Measurements from ENCODE around the gene GPR108.
"Not testable (repeated sequence)": the region's sequence is repeated elsewhere in the genome, so short reads cannot be mapped to it uniquely, and the experiment has no call there.

The GPR108 gene

DNA sequence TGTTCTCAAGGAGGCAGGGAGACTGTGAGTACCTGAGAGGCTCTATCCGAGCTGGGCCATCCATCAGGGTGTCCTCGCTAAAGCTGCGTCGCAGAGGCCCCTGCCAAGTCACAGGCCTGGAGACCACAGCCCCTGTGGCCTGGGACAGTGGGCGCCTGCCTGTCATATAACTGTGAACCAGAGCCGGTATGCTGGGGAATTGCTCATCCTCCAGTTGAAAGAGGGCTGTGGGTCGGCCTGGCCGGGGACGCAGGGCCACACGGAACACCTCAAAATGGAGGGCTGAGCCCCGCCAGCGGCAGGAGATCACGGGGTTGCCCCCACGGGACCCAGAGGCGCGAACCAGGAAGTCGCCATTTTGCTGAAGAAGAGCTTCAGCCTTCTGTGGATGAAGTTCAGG, 23.2 kb upstream of the GPR108 start:
- DNase-seq, result no peak

DNA sequence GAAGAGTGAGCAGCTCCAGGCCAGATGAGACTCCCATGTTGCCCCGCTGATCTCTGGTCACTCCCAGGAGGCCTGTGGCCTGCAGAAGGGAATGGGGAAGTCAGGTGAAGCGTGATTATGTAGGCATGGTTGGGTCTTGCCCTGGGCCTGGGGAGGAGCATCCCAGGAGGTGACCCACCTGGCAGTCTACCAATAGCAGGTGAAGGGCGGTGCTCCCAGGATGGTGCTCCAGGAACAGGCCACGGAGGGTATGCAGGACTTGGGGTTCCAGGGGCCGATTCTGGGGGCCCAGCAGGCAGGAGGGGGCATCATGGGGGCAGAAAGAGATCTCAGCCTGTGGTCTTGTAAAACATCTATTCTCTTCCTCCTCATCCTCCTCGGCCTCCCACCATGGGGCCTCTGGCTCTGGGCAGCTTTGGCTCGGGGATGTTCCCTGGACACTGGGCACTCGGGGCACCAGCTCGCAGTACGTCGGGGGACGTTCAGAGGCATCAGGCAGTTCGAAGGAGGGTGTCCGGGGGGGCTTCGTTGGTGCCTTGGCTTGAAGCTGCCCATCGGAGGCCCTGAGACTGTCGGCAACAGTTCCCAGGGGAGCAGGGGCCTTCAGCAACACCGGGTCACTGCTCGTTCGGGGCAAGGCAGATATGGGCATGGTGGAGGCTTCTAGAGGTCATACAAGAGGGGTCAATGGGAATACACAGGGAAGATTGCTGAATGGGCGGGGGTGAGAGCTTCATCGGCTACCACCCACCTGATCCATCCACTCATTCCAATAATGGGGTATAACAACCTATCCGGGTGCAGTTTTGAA, 17.5 kb upstream of the GPR108 start:
- DNase-seq, result no peak

DNA sequence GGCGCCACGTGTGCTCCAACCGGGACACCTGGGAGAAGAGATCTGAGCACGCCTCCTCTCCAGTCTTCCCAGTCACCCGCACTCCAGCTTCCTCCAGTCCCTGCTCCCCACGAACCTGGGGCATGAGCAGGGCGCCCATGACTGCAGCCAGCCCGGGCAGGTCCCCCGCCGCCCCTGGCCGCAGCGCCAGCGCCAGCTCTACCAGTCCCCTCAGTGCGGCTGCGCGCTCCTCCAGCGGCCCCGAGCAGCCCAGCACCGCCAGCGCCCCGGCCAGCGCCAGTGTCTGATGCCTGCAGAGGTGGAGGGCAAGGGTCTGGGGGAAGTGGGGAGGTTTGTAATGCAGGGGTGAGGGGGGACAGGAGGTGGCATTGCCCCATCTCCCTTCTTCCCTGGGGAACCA, 16.8 kb upstream of the GPR108 start:
- DNase-seq, result no peak

DNA sequence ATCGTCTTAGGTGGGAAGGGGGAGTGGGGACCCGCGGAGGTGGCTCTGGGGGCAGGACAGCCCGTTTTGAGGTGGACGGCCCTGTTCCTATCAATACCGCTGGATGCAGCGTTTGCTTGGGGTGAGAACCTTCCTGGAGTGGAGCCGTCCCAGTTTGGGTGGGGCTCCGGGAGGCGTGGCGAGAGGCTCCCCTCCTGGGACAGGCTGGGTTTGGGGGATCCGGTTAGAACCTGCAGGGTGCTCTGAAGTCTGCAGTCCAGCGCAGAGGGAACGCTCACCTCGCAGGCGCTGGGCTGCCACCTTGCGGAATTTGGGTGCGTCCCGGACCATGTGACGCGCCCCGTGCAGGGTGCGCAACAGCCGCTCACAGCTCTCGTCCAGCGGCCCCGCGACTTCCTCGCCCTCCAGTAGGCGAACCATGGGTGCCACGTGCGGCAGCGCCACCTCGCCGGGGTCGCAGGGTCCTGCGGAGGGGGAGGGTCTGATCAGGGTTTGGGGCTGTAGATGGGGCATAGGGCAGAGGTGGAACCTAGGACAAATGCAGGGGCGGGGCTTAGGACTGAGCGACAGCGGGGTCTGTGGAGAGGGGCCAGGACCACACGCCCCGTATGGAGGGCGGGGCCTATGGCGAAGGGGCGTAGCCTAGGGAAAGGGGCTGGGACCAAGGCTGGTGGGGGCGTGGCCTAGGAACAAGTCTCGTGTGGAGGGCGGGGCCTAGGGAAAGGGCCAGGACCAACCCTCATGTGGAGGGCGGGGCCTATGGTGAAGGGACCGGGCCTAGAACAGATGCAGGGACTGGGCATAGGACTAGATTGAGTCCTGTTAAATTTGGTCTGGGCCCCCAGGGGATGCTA, 16.0 kb upstream of the GPR108 start:
- no peak for DNase-seq

DNA sequence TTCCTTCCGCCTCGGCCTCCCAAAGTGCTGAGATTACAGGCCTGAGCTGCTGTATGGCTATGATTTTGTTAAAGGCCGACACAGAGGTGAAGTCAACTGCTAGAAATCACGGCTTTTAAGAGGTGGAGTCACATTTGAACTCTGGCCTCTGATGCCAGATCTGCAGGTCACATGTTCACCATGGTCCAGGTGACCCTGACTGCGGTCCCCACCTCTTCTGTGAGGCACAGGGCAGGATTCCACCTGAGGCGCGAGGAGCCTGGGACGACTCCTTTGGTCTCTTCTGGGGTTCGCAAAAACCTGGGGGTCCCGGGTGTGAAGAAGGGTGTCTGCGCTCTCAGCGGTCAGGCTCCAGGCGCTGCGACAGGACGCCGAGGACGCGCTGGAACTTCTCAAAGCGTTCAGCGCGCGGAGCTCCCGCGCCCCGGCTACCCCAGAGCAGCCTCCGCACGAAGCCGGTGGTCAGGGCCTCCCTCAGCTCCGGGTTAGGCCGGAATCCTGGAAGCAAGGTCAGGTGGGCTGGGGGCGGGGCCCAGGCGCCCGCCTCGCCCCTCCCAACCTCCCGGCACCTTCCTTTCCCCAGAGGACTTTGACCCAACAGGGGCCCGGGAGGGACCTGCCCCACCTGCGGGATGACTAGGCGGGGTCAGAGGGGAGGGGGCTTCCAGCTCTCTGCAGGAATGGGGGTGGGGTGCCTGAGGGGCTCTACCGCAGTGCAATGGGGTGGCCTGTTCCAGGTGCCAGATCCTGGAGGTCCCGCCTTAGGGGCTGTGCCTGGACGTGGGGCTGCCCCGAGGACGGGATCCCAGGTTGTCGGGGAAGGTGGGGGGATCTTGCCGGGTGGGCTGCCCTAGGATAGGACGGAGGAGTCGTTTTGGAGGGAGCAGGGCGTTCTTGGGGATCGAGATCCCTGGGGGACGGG, 15.1 kb upstream of the GPR108 start:
- no peak for DNase-seq

DNA sequence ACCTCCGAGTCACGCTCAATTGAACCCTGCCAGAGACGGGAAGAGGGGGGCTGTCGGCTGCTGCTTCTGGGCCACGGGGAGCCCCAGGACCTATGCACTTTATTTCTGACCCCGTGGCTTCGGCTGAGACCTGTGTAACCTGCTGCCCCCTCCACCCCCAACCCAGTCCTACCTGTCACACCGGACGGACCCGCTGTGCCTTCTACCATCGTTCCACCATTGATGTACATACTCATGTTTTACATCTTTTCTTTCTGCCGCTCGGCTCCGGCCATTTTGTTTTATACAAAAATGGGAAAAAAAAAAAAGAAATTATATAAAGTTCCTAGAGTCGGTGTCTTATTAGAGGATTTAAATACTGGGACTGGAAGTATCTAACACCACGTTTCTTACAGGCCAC, 13.8 kb upstream of the GPR108 start:
- no peak for DNase-seq

DNA sequence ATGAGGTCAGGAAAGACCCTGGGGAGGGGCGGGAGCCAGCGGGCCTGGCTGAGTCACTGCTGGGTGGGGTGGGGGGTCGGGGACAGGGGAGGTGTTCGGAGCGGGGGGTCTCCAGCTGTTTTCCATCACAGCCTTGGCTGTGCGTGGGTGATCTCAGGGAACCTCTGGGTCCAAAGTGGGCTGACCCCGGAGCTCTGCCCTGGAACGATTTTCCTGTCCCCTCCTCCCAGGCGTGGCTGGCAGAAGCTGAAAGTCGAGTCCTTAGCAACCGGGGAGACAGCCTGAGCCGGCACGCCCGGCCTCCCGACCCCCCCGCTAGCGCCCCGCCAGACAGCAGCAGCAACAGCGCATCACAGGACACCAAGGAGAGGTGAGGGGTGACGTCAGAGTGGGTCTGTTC, 12.7 kb upstream of the GPR108 start:
- no peak for DNase-seq

DNA sequence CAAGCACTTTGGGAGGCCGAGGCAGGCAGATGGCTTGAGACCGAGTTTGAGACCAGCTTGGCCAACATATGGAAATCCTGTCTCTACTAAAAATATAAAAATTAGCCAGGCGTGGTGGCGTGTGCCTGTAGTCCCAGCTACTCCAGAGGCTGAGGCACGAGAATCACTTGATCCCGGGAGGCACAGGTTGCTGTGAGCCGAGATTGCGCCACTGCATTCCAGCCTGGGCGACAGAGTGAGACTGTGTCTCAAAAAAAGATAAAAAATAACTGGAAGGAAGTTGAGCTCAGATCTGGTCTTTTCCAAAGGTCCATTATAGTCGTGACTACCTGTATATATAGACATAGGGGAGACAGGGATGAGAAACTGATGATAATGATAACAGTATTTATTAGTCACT, 11.2 kb upstream of the GPR108 start:
- DNase-seq, result not testable (repeated sequence)

DNA sequence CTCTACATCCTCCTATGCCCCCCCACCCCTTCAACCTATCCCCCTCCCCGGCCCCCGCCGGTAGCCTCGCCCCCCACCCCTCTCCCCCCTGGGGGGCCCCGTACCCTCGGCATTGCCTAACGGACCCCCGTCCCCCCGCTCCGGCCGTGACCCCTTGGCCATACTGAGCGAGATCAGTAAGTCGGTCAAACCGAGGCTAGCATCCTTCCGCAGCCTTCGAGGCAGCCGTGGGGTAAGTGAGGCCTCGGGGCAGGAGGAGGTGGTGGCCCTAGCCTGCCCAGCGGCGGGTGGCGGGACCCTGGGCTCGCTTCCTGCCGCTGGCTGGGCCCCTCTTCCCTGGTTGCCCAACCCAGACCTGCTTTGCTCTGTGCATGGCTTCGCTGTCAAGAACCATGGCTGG, 8.6 kb upstream of the GPR108 start:
- no peak for DNase-seq

DNA sequence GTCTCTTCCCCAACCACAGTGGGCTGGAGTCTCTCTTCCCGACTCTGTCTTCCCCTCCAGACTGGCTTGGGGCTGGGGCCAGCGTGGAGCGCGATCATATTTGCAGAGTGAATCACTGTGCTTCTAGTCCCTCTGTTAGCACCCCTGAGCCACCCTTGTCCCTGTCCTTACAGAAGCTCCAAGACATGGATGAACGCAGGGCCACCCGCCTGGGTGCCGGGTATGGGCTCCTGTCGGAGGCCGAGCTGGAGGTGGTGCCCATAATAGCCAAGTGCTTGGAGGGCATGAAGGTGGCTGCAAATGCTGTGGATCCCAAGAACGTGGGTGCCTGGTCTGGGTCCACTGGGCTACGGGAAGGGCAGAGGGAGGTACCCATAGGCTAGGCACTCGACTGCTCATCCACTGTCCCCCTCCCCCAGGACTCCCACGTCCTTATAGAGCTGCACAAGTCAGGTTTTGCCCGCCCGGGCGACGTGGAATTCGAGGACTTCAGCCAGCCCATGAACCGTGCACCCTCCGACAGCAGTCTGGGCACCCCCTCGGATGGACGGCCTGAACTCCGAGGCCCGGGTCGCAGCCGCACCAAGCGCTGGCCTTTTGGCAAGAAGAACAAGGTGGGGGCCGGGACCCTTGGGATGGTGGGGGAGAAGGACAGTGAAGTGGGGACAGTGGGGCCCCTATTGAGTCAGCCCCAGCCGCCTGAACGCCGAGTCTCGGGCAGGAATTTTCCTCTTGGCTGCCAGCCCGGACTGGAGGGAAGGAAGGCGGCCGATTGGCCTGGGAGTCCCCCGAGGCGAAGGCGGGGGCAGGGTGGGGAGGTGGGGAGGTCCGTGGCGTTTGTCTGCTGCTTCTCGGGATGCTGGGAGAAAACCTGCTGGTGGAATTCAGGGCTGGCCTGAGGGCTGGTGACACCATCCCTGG, 7.3 kb upstream of the GPR108 start:
- no peak for DNase-seq

DNA sequence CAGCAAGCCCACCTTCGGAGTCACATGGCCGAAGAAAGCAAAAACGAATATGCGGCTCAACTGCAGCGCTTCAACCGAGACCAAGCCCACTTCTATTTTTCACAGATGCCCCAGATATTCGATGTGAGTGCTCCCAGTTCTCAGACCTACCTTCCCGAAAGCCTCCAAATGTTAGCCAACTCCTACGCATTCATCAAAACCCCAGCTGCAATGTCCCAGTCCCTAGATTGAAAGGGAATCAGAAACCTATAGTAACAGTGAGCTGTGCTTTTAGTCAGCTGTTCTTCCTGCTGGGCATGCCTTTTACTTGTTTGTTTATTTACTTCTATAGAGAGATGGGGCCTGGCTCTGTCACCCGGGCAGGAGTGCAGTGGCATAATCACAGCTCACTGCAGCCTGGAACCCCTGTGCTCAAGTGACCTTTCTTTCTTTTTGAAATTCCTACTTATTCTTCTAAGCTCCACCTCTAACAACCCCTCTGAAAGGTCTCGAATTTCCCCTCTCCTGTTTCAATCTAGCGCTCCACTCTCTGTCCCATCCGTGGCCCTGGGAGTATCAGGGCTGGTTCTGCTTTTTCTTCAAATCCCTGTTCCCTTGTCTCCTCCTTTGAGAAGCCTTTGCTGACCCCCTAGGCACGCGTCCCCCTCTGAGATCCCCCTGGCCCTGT, 6.5 kb upstream of the GPR108 start:
- DNase-seq, result no peak

DNA sequence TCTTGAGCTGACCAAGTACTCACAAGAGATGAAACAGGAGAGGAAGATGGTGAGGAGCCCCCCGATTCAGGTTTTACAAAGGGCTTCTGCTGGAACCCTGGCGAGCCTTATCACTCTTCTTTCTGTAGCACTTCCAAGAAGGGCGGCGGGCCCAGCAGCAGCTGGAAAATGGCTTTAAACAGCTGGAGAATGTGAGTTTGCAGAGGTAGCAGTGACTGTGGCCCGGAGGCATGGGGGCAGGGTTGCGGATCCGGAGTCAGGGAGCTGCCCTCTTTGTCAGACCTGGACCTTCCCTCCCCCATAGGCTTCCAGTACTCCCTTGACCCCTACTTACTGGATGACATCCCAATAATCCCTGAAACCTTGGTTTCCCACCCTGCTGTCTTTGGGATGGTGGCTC, 5.7 kb upstream of the GPR108 start:
- no peak for DNase-seq

DNA sequence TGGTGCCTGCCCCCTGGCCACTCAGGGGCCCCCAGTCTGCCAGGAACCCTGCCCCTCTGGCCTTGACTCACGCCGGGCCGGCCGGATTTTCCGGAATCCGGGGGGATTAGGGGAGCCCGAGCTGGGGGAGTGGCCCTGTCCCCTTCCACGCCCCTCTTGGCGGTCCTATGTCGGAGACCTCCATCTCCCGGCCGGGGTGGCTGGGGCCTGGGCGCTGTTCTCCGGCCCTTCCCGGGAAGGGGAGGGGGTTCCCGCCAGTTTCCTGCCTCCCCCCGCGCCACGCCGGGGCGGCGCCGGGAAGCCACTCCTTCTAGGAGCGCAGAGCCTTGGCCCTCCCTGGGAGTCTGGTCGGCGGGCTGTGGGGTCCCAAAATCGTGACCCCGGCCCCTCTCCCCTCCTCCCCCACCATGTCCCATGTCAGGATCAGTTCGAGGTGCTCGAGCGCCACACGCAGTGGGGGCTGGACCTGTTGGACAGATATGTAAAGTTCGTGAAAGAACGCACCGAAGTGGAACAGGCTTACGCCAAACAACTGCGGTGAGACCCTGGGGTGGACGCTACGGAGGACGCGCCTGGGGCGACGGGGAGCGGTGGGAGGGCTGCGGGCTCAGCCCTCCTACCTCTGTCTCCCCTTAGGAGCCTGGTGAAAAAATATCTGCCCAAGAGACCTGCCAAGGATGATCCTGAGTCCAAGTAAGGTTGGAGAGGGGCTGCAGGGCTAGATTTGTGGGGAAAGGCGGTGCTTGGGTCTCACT, 3.4 kb upstream of the GPR108 start:
- peak; percentile 15 for DNase-seq

DNA sequence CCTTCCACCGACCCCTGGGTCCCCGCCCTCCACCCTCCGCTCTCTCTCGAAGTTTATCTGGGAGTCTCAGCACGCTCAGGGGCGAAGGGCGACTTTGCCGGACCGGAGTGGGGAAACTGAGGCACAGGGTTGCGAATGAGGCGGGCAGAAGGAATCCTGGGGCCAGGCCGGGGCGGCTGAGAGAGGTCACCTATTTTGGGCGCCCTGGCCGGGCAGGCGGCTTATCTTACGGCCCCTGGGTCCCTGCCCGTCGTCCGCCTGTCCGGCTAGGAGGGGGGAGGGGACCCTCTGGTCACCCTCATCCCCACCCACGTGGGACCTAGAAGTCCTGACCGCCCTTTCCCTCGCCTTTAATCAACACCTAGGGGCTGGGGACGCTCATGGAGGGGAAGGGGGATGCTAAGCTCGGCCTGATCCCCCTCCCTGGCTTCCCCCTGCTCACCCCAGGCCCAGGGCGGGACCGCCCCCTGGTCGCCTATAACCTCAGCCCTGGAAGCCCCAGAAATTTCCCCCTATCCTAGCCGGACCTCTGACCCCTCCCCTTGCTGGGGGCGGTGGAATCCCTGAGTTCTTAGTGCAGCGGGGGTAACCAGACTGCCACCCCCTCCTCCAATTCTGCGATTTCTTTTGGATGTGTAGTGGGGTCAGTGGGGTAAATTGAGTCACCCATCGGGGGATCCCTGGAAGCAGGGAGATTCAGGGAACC, 2.7 kb upstream of the GPR108 start:
- peak; percentile 18 for DNase-seq

DNA sequence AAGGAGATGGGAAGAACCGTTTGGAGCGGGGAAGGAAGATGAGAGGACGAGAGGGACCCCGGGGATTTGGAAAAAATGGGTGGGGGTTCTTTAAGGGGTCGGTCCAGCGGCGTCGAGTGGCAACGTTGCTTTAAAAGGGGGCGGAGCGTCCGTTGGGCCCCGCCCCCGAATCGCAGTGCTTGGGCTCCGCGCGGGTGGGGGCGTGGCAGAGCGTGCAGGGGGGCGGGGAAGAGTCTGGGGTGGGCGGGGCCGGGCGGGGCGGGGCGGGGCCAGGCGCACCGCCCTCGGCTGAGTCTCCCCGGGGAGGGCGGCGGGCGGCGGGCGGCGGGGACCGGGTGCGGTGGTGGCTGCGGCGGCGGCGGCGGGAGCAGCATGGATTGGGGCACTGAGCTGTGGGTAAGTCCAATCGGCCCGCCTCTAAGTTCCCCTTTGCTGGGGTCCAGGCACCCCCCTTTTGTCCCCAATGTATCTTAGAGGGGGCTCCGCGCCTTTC, 2.1 kb upstream of the GPR108 start, which contains the start of gene TRIP10:
Gene TRIP10, plus strand, starts transcription at position 291 of the 493 bp plus-strand sequence. Its CDS starts 82 bp downstream, at position 373.
- peak; percentile 60 for DNase-seq

DNA sequence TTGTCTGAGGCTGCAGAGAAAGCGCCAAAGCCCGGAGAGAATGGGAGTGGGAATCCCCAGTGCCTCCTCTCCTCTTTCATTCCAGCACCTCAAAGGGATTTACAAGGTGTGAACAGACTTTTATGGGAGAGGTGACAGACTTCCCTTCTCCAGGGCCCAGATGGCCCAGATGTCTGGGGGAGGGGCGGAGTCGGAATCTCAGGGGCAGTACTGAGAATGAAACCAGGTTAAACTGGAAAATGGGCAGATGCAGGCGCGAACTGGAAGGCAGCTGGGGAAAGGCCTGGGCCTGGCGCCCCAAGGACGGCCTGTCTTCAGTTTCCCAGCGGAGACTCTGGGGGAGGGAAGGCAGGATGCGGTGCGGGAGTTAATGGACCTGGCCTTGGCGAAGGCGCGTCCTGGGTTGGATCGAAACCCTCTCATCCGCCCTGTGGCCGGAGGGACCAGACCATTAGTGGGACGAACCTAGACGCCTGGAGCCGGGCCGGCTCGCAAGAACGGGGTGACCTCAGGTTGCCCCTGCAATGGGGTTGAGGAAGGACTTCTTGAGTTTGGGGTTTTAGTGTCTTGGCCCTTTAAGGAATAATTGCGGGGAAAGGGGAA, 1.5 kb upstream of the GPR108 start:
- no peak for DNase-seq

DNA sequence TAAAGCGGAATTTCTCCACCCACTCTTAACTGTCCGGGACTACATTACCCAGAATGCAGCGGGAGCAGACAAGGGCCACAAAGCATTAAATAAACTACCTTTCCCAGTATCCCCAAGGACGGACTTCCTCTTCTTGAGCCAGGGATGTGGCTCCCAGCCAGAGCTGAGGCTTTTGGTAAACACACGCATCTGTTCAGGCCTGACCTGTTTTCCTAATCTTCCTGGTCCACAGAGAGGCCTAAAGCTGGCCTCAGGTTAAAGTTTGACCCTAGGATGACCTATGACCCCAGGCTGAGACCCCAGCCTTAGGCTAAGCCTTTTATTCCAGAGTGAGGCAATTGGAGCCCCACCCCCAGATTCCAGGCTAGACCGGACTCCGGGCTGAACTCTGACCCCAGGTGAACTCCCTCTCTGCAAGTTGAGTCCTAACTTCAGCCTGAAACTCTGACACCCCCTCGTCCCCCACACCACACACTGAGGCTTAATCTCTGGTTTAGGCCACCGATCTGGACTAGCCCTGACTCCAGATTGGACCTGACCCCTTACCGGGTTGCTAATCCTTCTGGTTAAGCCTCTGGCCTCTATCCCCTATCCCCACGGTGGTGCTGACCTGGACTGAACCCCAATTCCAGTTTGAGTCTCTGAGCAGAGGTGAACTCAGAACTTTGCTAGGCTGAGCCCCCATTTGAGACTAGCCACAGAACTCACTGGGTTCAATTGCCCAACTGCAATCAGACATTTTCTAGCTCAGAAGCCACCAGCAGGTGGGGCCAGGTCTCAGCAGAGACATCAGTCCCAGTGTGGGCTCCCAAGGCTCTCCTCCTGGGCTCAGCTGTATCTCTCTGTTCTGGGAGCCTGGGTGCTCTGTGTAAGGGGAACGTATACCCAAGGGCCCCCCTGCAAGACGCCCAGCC, 750 bp upstream of the GPR108 start:
- peak; percentile 45 for DNase-seq

DNA sequence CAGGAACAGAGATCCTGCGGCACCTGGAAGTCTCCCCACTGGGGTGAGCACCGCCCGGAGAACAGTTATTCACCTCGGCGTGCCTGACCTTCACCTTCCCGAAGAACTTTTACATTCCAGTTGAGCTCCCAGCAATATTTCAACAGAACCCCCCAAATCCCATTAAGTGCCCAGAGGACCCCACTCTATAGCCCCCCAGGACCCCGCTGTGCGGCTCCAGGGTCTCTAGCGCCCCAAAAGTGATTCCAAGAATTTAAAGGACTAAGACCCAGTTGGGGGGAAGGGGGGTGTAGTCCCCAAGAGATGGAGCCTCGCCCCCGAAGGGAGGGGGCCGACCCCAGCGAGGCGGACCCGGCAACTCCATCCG, 480 bp downstream of the GPR108 start:
- no peak for DNase-seq

All from NCI-H146 (cell line).